ENCODE data around the gene SCN5A.

- no peak for TF ChIP-seq CTCF (IDR thresholded peaks at IDR 0.05 in 2 of 3, conservative IDR thresholded peaks at IDR 0.05 in 1 of 3; ENCODE audit: borderline replicate concordance in 1 of 3, insufficient read depth in 1 of 3, low read depth in 2 of 3, low read length in 2 of 3)
- TF ChIP-seq SP1 (IDR thresholded peaks at IDR 0.05; ENCODE audit: low read depth) = no peak
- TF ChIP-seq POLR2A (IDR thresholded peaks at IDR 0.05; ENCODE audit: borderline replicate concordance, extremely low read depth, insufficient read depth, insufficient read length) = no peak
- TF ChIP-seq MAX (IDR thresholded peaks at IDR 0.05) = no peak
- TF ChIP-seq POLR2AphosphoS5 (IDR thresholded peaks at IDR 0.05; ENCODE audit: low read depth, low read length) = no peak
- no peak for TF ChIP-seq ATF3 (IDR thresholded peaks at IDR 0.05)
- no peak for TF ChIP-seq ELF1 (IDR thresholded peaks at IDR 0.05; ENCODE audit: borderline replicate concordance, low read depth)
- no peak for TF ChIP-seq EZH2 (IDR thresholded peaks at IDR 0.05)
- TF ChIP-seq EZH2phosphoT487 (IDR thresholded peaks at IDR 0.05; ENCODE audit: borderline replicate concordance) = no peak
- TF ChIP-seq REST (IDR thresholded peaks at IDR 0.05; ENCODE audit: low read depth) = no peak
- TF ChIP-seq RAD21 (IDR thresholded peaks at IDR 0.05; ENCODE audit: low read depth) = no peak
- TF ChIP-seq EGR1 (IDR thresholded peaks at IDR 0.05; ENCODE audit: low read depth) = no peak
Measured at GRCh38 chr3:38586546-38587520, 62.7 kb downstream of the SCN5A start.
